Adrenal gland (tissue), 12 donors: ENCODE measurements around the gene LRRC53. TPM values are rescaled to one million over a fixed set of nuclear protein-coding genes. Genes with fewer than 3 reads are reported as not detected.

ENCODE experiments used
- DNase-seq, 7 donors: peaks; one replicate each; pipeline ENCODE4 v3.0.0-alpha.2; 2019 to 2020
- H3K27ac ChIP-seq, 5 donors: fragments of 200-600 bp; sonication (generic) in 4 of 5; 1 replicate in 3 of 5; 2 replicates in 2 of 5; pipeline versions ENCODE4 v1.5.1 to v1.8.0; 2016 to 2020; ENCODE audit warnings: mild to moderate bottlenecking in 1 of 5
- H3K27me3 ChIP-seq: fragments of 200-600 bp; 2 replicates; pipeline ENCODE4 v1.8.0; 2021
- H3K36me3 ChIP-seq, 2 donors: fragments of 200-600 bp; replicated peaks in 1 of 2; 1 replicate in 1 of 2; 2 replicates in 1 of 2; pipeline versions ENCODE4 v1.5.1 to v1.8.0; 2018 to 2022
- H3K4me1 ChIP-seq, 2 donors: fragments of 200-600 bp; replicated peaks in 1 of 2; 1 replicate in 1 of 2; 2 replicates in 1 of 2; pipeline versions ENCODE4 v1.5.1 to v1.8.0; 2018 to 2021
- H3K4me3 ChIP-seq, 4 donors: fragments of 200-600 bp; sonication (generic) in 3 of 4; one replicate each; pipeline ENCODE4 v1.5.1; 2016 to 2018
- H3K9me3 ChIP-seq, 3 donors: fragments of 200-600 bp; sonication (generic) in 1 of 3; replicated peaks in 1 of 3; 1 replicate in 2 of 3; 2 replicates in 1 of 3; pipeline versions ENCODE4 v1.5.1 to v1.8.0; 2016 to 2021
- POLR2A ChIP-seq, 2 donors: fragments of 450-650 bp; IDR thresholded peaks; one replicate each; pipeline ENCODE4 v1.6.1; 2017; ENCODE audit warnings: antibody characterized with exemption in 2 of 2, mild to moderate bottlenecking in 2 of 2, moderate library complexity in 1 of 2
- WGBS, 4 donors: extraction: QIAGEN DNeasy Blood & Tissue Kit in 2 of 4; methylation state at CpG; one replicate each; pipeline versions ENCODE4 v1.1.5 to v1.1.7; 2013 to 2017; 5-methylcytosine and 5-hydroxymethylcytosine counted together
- intact Hi-C, 2 donors: fragments of 100-400 bp; cut with DNase I; formaldehyde crosslinking; loops; one replicate each; pipeline versions ENCODE4 v1.14.1 to v1.15.0; 2022 to 2023
- polyA plus RNA-seq, 3 donors: library from polyadenylated mRNA; stranded (reverse); fragments of 200-250 nt in 2 of 3; fragments of 350-450 nt in 1 of 3; fragmentation: Illumina TruSeq in 1 of 3; extraction: RNeasy Lipid Tissue Mini Kit (QIAGEN cat#74804) in 1 of 3; gene quantifications; one replicate each; pipeline ENCODE4 v1.2.3, GENCODE V29; 2013 to 2014
- total RNA-seq, 9 donors: library from RNA; depleted of rRNA in 4 of 9; stranded (reverse); fragments of >200 nt in 4 of 9; fragments of 120-200 nt in 1 of 9; fragmentation: NEBNext Ultra II Directional in 1 of 9; extraction: Animal tissue kit (Norgen Biotek cat#: 25700) in 1 of 9; gene quantifications; one replicate each; pipeline versions ENCODE4 v1.1.0 to v1.2.4, GENCODE V29; 2013 to 2023
- TF ChIP-seq, protein P1 (sequence below), 6 experiments: fragments of 450-650 bp in 4 of 6; fragments of 200-600 bp in 2 of 6; sonication (generic) in 1 of 6; IDR thresholded peaks; 1 replicate in 5 of 6; 2 replicates in 1 of 6; pipeline versions ENCODE4 v1.5.1 to v1.8.0; 2016 to 2021; ENCODE audit warnings: antibody characterized with exemption in 6 of 6, mild to moderate bottlenecking in 2 of 6, moderate library complexity in 1 of 6
- donor health status: healthy with polysubstance abuse.
- donor health status: Bipolar disorder and iron deficiency.
- donor health status: DM: yes; HTN: yes; CAD: no.
- donor health status: DM: no; HTN: no; CAD: no.
- donor health status: DM: no; HTN: no; CAD: no.
- donor health status: DM: yes; HTN: yes; CAD: no.

The LRRC53 gene
- total and polyA plus RNA-seq, 12 donors = not detected

DNA sequence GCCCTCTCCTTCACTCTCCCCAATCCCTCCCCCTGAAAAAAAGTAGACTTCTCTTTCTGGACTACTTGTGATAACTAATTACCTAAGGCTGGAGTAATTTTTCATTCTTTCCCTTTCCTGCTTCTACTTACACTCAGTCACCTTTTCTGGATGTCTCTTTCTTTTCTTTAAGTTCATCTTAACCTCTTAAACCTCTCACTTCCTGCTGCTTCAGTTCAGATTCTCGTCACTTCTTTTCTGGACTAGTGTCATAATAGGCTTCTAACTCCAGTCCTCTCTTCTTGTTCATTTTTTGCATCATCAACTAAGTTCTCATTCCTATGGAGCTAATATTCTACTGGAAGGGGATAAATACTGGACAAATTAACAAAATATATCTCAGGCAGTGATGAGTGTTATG, 75.4 kb downstream of the LRRC53 start:
- Histone ChIP-seq H3K9me3 (no peaks in the 10 kb centered on the region), H3K4me1 (no peaks in the 10 kb centered on the region), H3K36me3 (no peaks in the 10 kb centered on the region), H3K27me3 (no peaks in the 10 kb centered on the region), H3K4me3 (no peak overlapping the region), H3K27ac (no peak overlapping the region)
- intact Hi-C loops = no loop called here
- TF ChIP-seq, protein P1, sequence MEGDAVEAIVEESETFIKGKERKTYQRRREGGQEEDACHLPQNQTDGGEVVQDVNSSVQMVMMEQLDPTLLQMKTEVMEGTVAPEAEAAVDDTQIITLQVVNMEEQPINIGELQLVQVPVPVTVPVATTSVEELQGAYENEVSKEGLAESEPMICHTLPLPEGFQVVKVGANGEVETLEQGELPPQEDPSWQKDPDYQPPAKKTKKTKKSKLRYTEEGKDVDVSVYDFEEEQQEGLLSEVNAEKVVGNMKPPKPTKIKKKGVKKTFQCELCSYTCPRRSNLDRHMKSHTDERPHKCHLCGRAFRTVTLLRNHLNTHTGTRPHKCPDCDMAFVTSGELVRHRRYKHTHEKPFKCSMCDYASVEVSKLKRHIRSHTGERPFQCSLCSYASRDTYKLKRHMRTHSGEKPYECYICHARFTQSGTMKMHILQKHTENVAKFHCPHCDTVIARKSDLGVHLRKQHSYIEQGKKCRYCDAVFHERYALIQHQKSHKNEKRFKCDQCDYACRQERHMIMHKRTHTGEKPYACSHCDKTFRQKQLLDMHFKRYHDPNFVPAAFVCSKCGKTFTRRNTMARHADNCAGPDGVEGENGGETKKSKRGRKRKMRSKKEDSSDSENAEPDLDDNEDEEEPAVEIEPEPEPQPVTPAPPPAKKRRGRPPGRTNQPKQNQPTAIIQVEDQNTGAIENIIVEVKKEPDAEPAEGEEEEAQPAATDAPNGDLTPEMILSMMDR (IDR thresholded peaks at IDR 0.05) = no peak
- TF ChIP-seq POLR2A (IDR thresholded peaks at IDR 0.05) = no peak
- 75 to 84% (median 83%) methylated on average over 1 of the region's 1 CpG for WGBS, 4 donors
- no peak for DNase-seq

DNA sequence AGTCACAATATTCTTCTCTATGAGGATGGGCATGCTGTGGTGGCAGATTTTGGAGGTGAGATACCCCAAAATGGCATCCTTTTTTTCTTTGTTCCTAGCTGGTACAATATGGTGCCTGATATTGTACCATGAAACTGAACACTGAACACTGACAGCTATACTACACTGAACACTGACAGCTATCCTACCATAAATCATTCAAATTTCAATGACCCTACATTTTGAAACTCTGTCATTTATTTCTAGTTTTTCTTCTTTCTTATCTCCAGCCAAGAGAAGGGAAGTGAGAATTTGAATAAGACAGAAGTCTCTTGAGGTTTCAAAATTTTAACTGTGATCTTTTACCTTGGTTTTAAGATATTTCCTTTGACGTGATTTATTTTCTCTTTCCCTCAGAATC, 76.3 kb downstream of the LRRC53 start:
- intact Hi-C loops = no loop called here
- Histone ChIP-seq H3K9me3 (no peaks in the 10 kb centered on the region), H3K4me1 (no peaks in the 10 kb centered on the region), H3K36me3 (no peaks in the 10 kb centered on the region), H3K4me3 (no peak overlapping the region), H3K27ac (no peak overlapping the region), H3K27me3 (no peaks in the 10 kb centered on the region)
- 49 to 62% (median 51%) methylated on average over 1 of the region's 1 CpG for WGBS, 4 donors
- TF ChIP-seq, protein P1 (IDR thresholded peaks at IDR 0.05) = no peak
- no peak for TF ChIP-seq POLR2A (IDR thresholded peaks at IDR 0.05)
- DNase-seq = no peak

DNA sequence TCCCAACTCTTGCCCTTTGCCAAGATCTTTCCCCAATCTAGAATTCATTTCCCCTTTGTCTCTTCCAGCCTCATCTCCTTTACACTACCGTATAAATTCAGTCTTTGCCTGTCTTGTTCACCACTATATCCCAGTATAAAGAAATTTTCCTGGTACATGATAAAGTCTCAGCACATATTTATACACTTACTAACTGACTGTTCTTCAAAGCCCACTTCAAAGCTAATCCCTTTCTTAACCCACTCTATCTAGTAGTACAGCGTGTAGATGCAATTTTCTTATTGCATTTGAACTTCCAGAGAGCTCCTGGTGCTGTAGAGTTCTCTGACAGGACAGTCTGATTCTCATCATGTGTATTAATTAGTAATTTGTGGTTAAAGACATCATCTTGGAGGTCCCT, 78.1 kb downstream of the LRRC53 start:
- Histone ChIP-seq H3K4me1 (no peaks in the 10 kb centered on the region), H3K36me3 (no peaks in the 10 kb centered on the region), H3K9me3 (no peaks in the 10 kb centered on the region), H3K4me3 (no peak overlapping the region), H3K27ac (no peak overlapping the region), H3K27me3 (no peaks in the 10 kb centered on the region)
- TF ChIP-seq POLR2A (IDR thresholded peaks at IDR 0.05) = no peak
- TF ChIP-seq, protein P1 (IDR thresholded peaks at IDR 0.05) = no peak
- intact Hi-C loops = no loop called here
- no peak for DNase-seq
- WGBS, 4 donors = 79 to 88% (median 85%) methylated on average over 2 of the region's 2 CpGs

DNA sequence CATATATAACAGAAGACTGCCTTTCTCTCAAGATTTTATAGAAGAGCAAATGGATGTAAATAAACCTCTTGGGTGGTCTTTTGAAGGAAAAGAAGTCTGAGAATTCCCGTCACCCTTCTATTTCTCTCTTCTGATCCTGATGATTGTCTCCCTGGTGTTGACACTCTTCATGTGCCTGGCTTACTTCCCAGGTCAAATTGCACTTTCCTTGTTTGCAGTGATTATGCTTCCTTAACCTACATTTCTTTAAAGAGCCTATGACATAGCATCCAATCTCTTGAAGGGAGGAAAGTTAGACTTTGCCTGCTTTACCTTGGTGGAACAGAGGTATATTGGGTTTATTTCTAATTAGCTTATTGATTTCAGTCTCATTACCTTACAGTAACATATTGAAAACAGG, 80.1 kb downstream of the LRRC53 start:
- TF ChIP-seq, protein P1 (IDR thresholded peaks at IDR 0.05) = no peak
- TF ChIP-seq POLR2A (IDR thresholded peaks at IDR 0.05) = no peak
- H3K36me3 ChIP-seq = no peaks in the 10 kb centered on the region
- intact Hi-C loops = no loop called here
- no peaks in the 10 kb centered on the region for H3K9me3 ChIP-seq
- 0% methylated on average over 1 of the region's 1 CpG for WGBS, 4 donors
- H3K27me3 ChIP-seq = no peaks in the 10 kb centered on the region
- no peak overlapping the region for H3K4me3 ChIP-seq
- DNase-seq = no peak
- H3K27ac ChIP-seq = no peak overlapping the region
- no peaks in the 10 kb centered on the region for H3K4me1 ChIP-seq
